ENCODE results near the gene GGTLC2. TPM values are rescaled to one million over a fixed set of nuclear protein-coding genes. Genes with fewer than 3 reads are reported as not detected.
"Not testable (repeated sequence)": the region's sequence is repeated elsewhere in the genome, so short reads cannot be mapped to it uniquely, and the experiment has no call there.

Gene GGTLC2
- polyA plus RNA-seq, 4 donors: 0.29 to 0.46 TPM; not detected in 2

DNA sequence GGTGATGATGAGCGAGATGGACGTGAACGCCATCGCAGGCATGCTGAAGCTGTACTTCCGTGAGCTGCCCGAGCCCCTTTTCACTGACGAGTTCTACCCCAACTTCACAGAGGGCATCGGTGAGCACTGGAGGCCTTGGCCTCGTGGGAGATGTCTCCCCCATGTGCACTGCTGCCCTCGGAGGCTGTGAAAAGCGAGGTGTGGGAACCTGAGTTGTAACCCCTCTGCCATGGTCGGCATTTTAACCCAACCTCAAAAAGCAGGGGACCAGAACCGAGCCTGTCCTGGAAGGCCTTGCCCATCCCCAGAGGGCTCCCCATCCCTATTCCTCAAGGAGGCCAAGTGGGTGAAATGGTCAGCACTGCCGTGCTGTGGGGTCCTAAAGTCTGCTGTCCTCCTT is 10.9 kb upstream of the GGTLC2 start:
- DNase-seq (ENCODE audit: low read depth in 4 of 4, low spot score in 2 of 4): not testable (repeated sequence)

DNA sequence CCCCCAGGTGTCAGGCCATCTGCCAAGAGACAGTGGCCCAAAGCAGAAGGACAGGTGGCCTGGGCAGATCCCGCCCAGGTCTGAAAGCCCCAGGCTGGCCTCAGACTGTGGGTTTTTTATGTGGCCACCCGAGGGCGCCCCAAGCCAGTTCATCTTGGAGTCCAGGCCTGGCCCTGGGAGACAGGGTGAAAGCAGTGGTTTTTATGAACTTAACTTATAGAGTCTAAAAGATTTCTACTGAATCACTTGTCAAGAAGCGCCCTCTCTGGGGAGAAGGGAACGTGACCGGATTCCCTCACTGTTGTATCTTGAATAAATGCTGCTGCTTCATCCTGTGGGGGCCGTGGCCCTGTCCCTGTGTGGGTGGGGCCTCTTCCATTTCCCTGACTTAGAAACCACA is 8.2 kb upstream of the GGTLC2 start:
- DNase-seq (ENCODE audit: low read depth in 4 of 4, low spot score in 2 of 4): not testable (repeated sequence)

DNA sequence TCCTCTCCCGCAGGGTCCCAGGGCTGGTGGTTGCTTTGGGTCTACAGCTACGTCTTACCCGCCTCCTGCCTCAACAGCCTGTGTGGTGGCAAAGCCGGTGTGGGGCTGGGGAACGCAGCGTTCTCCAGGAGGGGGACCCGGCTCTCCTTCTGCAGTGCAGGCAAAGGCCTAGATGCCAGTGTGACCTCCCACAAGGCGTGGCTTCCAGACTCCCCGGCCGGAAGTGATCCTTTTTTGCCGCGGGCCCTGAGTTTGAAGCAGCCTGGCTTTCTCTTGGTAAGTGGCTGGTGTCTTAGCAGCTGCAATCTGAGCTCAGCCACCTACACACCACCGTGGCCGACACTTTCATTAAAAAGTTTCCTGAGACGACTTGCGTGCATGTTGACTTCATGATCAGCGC is 6.1 kb upstream of the GGTLC2 start:
- DNase-seq (ENCODE audit: low read depth in 4 of 4, low spot score in 2 of 4): not testable (repeated sequence)

DNA sequence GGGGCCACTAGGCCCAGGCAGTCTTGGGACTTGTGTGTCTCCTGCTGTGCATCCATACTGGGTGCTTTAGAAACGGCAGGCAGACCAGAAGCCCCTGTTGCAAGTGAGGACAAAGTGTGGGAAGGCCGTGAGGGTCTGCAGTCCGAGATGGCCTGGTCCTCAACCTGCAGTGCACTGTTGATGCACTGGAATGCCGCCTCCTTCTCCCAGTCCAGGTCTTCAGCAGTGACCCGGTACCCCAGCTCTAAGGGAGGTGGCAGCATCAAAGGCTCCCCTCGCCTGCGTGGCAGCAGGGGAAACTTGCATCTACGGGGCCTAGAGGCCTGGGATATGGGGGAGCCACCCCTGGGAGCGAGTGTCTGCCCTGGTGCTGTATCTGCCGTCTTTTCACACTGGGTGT is 2.2 kb upstream of the GGTLC2 start:
- DNase-seq (ENCODE audit: low read depth in 4 of 4, low spot score in 2 of 4): not testable (repeated sequence)

GRCh38 chr22:22645969-22646368 is 1.6 kb downstream of the GGTLC2 start:
- not testable (repeated sequence) for DNase-seq (ENCODE audit: low read depth in 4 of 4, low spot score in 2 of 4)

- DNase-seq (ENCODE audit: low read depth in 4 of 4, low spot score in 2 of 4): not testable (repeated sequence)
Observed at GRCh38 chr22:22647952-22648351, 3.5 kb downstream of the GGTLC2 start.

GRCh38 chr22:22648863-22649536 is 4.6 kb downstream of the GGTLC2 start:
- not testable (repeated sequence) for DNase-seq (ENCODE audit: low read depth in 4 of 4, low spot score in 2 of 4)

DNA sequence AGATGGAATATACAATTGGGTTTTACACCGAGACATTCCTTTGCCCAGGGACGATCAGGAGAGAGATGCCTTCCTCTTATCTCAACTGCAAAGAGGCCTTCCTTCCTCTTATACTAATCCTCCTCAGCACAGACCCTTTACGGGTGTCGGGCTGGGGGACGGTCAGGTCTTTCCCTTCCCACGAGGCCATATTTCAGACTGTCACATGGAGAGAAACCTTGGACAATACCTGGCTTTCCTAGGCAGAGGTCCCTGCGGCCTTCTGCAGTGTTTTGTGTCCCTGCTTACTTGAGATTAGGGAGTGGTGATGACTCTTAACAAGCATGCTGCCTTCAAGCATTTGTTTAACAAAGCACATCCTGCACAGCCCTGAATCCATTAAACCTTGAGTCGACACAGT is 5.3 kb downstream of the GGTLC2 start:
- DNase-seq (ENCODE audit: low read depth in 4 of 4, low spot score in 2 of 4): not testable (repeated sequence)

DNA sequence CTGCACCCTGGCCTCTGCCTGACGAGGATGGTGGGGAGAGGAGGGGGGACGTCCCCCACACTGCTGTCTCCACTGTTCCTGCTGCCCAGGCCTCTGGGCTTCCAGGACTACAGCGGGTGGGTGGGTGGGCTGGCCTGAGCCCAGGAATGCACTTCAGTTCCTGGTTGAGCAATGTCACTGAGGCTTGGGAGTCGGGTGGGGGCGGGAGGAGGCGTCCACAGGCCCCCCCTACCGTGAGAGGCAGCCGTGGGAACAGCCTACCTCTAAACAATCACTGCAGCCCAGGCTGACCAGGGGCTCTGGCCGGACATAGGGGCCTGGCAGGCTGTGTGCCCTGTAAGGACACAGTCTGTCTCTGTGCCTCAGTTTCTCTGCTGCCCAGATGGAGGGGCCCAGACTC is 6.0 kb downstream of the GGTLC2 start:
- DNase-seq (ENCODE audit: low read depth in 4 of 4, low spot score in 2 of 4): not testable (repeated sequence)

GRCh38 chr22:22650803-22651515 is 6.5 kb downstream of the GGTLC2 start:
- not testable (repeated sequence) for DNase-seq (ENCODE audit: low read depth in 4 of 4, low spot score in 2 of 4)

DNA sequence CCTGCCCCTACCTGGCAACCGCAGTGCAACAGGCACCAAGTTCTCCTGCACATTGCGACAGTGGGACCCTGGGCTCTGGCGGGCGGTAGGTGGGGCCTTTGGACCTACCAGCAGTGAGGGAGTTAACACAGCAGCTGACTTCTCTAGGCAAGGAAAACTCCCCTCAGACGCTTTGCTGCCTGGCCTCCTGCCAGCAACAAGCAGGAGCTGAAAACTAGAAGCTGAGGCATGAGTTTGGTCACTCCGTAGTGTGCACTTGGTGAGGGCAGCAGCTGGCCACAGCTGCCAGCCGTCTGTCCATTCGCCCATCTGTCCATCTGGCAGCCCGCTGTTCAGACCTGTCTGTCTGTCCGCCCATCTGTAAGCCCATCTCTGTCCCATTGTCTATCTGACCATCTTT is 7.2 kb downstream of the GGTLC2 start:
- DNase-seq (ENCODE audit: low read depth in 4 of 4, low spot score in 2 of 4): peak in 2 of 4 donors; percentile 21 to 28

DNA sequence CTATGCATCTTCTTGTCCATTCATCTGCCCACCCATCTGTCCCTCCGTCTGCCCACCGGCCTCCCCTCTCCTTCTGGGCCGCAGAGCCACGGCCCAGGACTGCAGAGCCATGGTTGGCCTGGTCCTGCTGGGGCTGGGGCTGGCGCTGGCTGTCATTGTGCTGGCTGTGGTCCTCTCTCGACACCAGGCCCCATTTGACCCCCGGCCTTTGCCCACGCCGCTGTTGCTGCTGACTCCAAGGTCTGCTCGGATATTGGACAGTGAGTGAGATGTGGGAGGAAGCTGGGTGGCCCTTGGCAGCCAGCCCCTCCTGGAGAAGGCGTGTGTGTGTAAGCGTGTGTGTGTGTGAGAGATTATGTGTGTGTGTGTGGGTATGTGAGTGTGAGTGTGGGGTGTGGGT is 7.7 kb downstream of the GGTLC2 start:
- DNase-seq (ENCODE audit: low read depth in 4 of 4, low spot score in 2 of 4): not testable (repeated sequence)

DNA sequence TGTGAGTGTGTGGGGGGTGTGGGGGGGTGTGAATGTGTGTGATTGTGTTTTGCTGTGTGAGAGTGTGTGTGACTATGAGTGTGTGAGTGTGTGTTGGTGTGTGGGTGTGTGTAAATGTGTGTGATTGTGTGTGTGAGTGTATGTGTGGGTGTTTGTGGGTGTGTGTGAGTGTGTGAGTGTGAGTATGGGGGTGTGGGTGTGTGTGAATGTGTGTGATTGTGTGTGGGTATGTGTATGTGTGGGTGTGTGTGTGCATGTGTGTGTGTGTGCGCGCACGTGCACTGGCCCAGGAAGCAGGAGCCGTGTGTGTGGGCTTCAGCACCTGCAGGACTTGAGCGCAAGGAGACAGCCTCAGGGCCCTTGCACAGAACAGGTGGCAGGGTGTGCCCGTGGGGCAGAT is 8.2 kb downstream of the GGTLC2 start:
- DNase-seq (ENCODE audit: low read depth in 4 of 4, low spot score in 2 of 4): not testable (repeated sequence)

DNA sequence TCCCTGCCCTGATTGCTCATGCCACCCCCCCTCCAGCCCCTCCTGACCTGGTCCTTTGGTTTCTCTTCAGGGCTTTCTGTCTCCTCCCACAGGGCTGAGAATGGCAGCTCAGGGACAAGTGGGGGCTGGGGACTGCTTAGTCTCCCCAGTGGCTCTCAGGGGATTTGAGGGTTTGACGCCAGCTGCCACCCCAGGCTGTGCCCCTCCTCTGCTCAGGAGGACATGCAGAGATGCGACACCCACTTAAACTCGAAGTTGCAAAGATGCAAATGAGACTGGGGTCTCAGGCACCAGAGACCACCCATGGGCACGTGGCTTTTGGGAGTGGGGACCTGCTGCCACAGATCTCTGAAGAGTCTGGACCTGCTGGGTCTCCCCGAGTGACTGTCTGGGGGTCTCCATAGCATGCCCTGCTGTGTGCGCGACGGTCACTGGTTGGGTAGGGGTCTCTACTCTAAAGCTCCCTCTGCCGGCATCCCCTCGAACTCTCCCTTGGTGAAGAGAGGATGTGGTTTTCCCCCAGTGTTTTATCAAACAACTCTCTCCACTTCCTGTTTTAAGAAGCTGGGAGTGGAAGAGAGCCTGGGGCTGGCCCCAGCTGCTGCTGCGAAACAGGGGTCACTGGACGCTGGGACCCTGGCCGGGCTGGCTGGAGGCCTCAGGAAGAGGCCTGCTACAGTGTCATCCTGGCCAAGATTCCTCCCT is 9.4 kb downstream of the GGTLC2 start:
- DNase-seq (ENCODE audit: low read depth in 4 of 4, low spot score in 2 of 4): not testable (repeated sequence)

GRCh38 chr22:22655452-22656290 is 11.3 kb downstream of the GGTLC2 start:
- DNase-seq (ENCODE audit: low read depth in 4 of 4, low spot score in 2 of 4): no peak

- DNase-seq (ENCODE audit: low read depth in 4 of 4, low spot score in 2 of 4): no peak
Observed at GRCh38 chr22:22657712-22658111, 13.3 kb downstream of the GGTLC2 start.

DNA sequence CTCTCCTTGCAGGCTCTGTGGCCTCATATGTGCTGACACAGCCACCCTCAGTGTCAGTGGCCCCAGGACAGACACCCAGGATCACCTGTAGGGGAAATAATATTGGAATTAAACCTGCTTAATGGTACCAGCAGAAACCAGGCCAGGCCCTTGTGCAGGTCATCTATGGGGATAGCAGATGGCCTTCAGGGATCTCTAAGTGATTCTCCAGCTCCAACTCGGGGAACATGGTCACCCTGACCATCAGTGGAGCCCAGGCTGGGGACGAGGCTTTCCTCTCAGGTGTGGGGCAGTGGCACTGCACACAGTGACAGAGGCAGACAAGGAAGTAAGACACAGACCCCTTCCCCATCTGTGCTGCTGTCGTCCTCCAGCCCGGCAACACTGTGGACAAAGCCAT is 16.9 kb downstream of the GGTLC2 start:
- no peak for DNase-seq (ENCODE audit: low read depth in 4 of 4, low spot score in 2 of 4)

DNA sequence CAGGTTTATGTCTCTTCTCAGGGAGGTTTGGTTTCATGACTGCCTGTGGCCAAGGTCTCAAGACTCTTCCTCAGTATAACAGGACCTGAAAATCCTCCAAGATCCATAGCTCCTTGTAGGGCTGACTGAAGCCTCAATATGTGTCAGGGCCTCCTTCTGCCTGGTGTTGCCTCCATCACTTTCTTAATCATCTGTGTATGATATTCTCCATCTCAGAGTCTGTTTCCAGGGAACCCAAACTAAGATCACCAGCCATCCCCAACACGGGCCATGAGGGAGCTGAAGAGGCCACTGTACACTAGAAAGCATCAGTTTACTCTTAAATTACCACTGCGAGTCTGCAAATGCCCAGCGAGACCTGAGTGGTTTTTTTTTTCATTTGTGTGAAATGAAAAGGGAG is 17.7 kb downstream of the GGTLC2 start:
- DNase-seq (ENCODE audit: low read depth in 4 of 4, low spot score in 2 of 4): no peak

- DNase-seq (ENCODE audit: low read depth in 4 of 4, low spot score in 2 of 4): no peak
Observed at GRCh38 chr22:22663861-22664800, 19.7 kb downstream of the GGTLC2 start.

Data from left renal cortex interstitium (tissue), 4 donors.